ENCODE measurements around the gene OR51V1. TPM values are rescaled to one million over a fixed set of nuclear protein-coding genes. Genes with fewer than 3 reads are reported as not detected.

Gene OR51V1
- total and polyA plus RNA-seq, 10 of the 15 experiments (the other 5 are each of a cell fraction or from before 2014, with no cell fraction given): not detected

DNA sequence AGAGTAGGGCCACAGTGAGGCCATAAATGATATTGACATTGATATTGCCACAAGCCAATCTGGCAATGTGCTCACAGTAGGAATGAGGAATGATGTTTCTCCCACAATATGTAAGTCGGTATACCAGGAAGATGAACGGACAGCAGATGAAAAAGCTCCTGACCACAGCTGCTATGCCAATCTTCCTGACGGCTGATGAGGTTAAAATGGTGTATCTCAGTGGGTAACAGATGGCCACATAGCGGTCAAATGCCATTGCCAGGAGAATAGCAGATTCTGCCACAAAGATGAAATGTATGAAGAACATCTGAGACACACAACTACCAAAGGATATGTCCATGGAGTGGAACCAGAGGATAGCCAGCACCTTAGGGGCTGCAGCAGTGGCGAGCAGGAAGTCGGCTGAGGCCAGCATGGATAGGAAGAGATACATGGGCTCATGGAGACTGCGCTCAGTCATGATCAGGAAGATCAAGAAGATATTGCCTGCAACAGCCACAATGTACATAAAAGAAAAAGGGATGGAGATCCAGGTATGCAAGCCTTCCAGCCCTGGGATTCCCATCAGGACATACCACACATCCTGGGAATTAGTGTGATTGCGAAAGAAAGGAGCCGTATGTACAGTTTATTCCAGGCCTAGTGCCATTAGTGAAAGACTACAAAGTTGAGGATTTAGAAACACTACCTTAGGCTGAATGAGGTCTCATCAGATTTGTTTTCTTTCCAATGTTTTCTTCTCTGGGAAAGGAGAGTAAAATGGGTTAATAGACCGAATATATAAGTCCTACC is 22.2 kb downstream of the OR51V1 start (continued):
- TF ChIP-seq, protein P1, sequence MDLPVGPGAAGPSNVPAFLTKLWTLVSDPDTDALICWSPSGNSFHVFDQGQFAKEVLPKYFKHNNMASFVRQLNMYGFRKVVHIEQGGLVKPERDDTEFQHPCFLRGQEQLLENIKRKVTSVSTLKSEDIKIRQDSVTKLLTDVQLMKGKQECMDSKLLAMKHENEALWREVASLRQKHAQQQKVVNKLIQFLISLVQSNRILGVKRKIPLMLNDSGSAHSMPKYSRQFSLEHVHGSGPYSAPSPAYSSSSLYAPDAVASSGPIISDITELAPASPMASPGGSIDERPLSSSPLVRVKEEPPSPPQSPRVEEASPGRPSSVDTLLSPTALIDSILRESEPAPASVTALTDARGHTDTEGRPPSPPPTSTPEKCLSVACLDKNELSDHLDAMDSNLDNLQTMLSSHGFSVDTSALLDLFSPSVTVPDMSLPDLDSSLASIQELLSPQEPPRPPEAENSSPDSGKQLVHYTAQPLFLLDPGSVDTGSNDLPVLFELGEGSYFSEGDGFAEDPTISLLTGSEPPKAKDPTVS (IDR thresholded peaks at IDR 0.05; ENCODE audit: low read depth, low read length): no peak
- TF ChIP-seq, protein P2, sequence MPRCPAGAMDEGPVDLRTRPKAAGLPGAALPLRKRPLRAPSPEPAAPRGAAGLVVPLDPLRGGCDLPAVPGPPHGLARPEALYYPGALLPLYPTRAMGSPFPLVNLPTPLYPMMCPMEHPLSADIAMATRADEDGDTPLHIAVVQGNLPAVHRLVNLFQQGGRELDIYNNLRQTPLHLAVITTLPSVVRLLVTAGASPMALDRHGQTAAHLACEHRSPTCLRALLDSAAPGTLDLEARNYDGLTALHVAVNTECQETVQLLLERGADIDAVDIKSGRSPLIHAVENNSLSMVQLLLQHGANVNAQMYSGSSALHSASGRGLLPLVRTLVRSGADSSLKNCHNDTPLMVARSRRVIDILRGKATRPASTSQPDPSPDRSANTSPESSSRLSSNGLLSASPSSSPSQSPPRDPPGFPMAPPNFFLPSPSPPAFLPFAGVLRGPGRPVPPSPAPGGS (IDR thresholded peaks at IDR 0.05; ENCODE audit: borderline replicate concordance, insufficient read depth, low read depth, low read length, poor library complexity, severe bottlenecking): no peak
- no peak for TF ChIP-seq RUNX3 (IDR thresholded peaks at IDR 0.05; ENCODE audit: low read length)
- no peak for TF ChIP-seq GABPA (IDR thresholded peaks at IDR 0.05; ENCODE audit: low read depth)
- TF ChIP-seq CHD4 (IDR thresholded peaks at IDR 0.05): no peak
- TF ChIP-seq RBBP5 (conservative IDR thresholded peaks at IDR 0.05): no peak
- TF ChIP-seq EED (IDR thresholded peaks at IDR 0.05; ENCODE audit: low read depth): no peak
- no peak for TF ChIP-seq NR2C2 (IDR thresholded peaks at IDR 0.05; ENCODE audit: borderline replicate concordance, control insufficient read depth, insufficient read length, low read depth)
- TF ChIP-seq, protein P3, sequence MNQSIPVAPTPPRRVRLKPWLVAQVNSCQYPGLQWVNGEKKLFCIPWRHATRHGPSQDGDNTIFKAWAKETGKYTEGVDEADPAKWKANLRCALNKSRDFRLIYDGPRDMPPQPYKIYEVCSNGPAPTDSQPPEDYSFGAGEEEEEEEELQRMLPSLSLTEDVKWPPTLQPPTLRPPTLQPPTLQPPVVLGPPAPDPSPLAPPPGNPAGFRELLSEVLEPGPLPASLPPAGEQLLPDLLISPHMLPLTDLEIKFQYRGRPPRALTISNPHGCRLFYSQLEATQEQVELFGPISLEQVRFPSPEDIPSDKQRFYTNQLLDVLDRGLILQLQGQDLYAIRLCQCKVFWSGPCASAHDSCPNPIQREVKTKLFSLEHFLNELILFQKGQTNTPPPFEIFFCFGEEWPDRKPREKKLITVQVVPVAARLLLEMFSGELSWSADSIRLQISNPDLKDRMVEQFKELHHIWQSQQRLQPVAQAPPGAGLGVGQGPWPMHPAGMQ (IDR thresholded peaks at IDR 0.05; ENCODE audit: borderline replicate concordance): no peak
